ENCODE results near the gene TMEM196.

Gene TMEM196

DNA sequence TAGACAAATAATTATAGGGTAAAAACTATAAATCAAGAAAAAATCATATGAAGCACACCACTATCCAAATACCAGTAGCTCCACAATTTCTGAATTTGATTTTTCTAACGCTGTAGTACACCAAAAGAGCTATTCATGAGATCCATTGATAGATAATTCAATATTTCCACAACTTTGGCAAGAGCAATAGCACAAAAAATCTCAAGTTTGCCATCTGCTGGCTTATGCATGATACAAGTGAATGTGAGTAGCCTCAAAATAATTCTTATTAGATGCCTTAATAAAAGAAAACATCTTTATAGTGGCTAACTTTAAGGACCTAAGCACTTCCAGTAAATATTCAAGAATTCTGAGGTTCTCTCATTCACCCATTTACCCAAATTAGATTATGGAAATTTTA, 2.2 kb upstream of the TMEM196 start:
- Histone ChIP-seq H2AFZ (ENCODE audit: low read depth, low read length) (no peak overlapping the region), H3K27ac (ENCODE audit: low read length) (no peak overlapping the region), H3K4me3 (ENCODE audit: low read depth in 1 of 2, low read length in 2 of 2) (no peak overlapping the region), H3K4me2 (ENCODE audit: insufficient read depth, low read length) (no peak overlapping the region), H3K9ac (ENCODE audit: low read depth, low read length) (no peak overlapping the region), H3K9me3 (ENCODE audit: insufficient read depth, low read length, severe bottlenecking) (no peaks in the 10 kb centered on the region), H3K79me2 (ENCODE audit: insufficient read depth, low read length) (no peaks in the 10 kb centered on the region), H4K20me1 (ENCODE audit: insufficient read depth, low read length) (no peaks in the 10 kb centered on the region), H3K36me3 (ENCODE audit: insufficient read depth, low read length) (no peaks in the 10 kb centered on the region), H3K4me1 (ENCODE audit: insufficient read depth, low read length) (no peaks in the 10 kb centered on the region), H3K27me3 (ENCODE audit: insufficient read depth, low read length, poor library complexity) (no peaks in the 10 kb centered on the region)
- no peak for TF ChIP-seq EZH2 (IDR thresholded peaks at IDR 0.05; ENCODE audit: borderline replicate concordance, low read depth, low read length, severe bottlenecking)
- TF ChIP-seq, protein P1, sequence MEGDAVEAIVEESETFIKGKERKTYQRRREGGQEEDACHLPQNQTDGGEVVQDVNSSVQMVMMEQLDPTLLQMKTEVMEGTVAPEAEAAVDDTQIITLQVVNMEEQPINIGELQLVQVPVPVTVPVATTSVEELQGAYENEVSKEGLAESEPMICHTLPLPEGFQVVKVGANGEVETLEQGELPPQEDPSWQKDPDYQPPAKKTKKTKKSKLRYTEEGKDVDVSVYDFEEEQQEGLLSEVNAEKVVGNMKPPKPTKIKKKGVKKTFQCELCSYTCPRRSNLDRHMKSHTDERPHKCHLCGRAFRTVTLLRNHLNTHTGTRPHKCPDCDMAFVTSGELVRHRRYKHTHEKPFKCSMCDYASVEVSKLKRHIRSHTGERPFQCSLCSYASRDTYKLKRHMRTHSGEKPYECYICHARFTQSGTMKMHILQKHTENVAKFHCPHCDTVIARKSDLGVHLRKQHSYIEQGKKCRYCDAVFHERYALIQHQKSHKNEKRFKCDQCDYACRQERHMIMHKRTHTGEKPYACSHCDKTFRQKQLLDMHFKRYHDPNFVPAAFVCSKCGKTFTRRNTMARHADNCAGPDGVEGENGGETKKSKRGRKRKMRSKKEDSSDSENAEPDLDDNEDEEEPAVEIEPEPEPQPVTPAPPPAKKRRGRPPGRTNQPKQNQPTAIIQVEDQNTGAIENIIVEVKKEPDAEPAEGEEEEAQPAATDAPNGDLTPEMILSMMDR (IDR thresholded peaks at IDR 0.05; ENCODE audit: borderline replicate concordance, extremely low read depth, low read length, poor library complexity, severe bottlenecking), result no peak
- no peak for DNase-seq
- no peak for ATAC-seq (ENCODE audit: insufficient read depth, low read depth)

DNA sequence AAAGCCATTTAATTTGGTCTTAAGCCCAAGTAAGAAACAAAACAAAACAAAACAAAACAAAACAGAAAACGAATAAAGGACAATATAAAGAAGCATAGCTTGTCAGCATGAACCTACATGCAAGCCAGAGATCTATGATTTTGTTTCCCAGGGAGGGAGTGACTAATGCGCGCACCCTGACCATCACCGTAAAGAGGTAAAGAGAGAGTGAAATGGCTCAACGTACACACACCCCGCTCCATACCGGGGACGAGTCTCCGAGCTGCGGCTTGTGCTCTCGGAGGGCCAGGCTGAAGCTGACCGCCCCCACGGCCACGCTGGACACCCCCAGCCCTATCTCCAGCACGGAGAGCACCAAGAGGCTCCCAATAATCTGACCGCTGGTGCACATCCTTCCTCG, 1.1 kb downstream of the TMEM196 start:
- Histone ChIP-seq H4K20me1 (ENCODE audit: insufficient read depth, low read length) (no peaks in the 10 kb centered on the region), H3K36me3 (ENCODE audit: insufficient read depth, low read length) (no peaks in the 10 kb centered on the region), H3K27ac (ENCODE audit: low read length) (no peak overlapping the region), H3K4me2 (ENCODE audit: insufficient read depth, low read length) (no peak overlapping the region), H3K9me3 (ENCODE audit: insufficient read depth, low read length, severe bottlenecking) (no peaks in the 10 kb centered on the region), H2AFZ (ENCODE audit: low read depth, low read length) (no peak overlapping the region), H3K4me3 (ENCODE audit: low read depth in 1 of 2, low read length in 2 of 2) (no peak overlapping the region), H3K27me3 (ENCODE audit: insufficient read depth, low read length, poor library complexity) (no peaks in the 10 kb centered on the region), H3K9ac (ENCODE audit: low read depth, low read length) (no peak overlapping the region), H3K79me2 (ENCODE audit: insufficient read depth, low read length) (no peaks in the 10 kb centered on the region), H3K4me1 (ENCODE audit: insufficient read depth, low read length) (no peaks in the 10 kb centered on the region)
- ATAC-seq (ENCODE audit: insufficient read depth, low read depth) (no peak), DNase-seq (no peak)
- TF ChIP-seq, protein P1 (IDR thresholded peaks at IDR 0.05; ENCODE audit: borderline replicate concordance, extremely low read depth, low read length, poor library complexity, severe bottlenecking), result no peak
- TF ChIP-seq EZH2 (IDR thresholded peaks at IDR 0.05; ENCODE audit: borderline replicate concordance, low read depth, low read length, severe bottlenecking), result no peak

GRCh38 chr7:19762631-19763030, 10.8 kb downstream of the TMEM196 start:
- H3K4me2 ChIP-seq (ENCODE audit: insufficient read depth, low read length), result no peak overlapping the region
- no peak for DNase-seq
- H3K4me3 ChIP-seq (ENCODE audit: low read depth in 1 of 2, low read length in 2 of 2), result no peak overlapping the region
- no peaks in the 10 kb centered on the region for H3K4me1 ChIP-seq (ENCODE audit: insufficient read depth, low read length)
- H3K9ac ChIP-seq (ENCODE audit: low read depth, low read length), result no peak overlapping the region
- H3K9me3 ChIP-seq (ENCODE audit: insufficient read depth, low read length, severe bottlenecking), result no peaks in the 10 kb centered on the region
- no peak overlapping the region for H2AFZ ChIP-seq (ENCODE audit: low read depth, low read length)
- no peaks in the 10 kb centered on the region for H4K20me1 ChIP-seq (ENCODE audit: insufficient read depth, low read length)
- H3K36me3 ChIP-seq (ENCODE audit: insufficient read depth, low read length), result no peaks in the 10 kb centered on the region
- ATAC-seq (ENCODE audit: insufficient read depth, low read depth), result no peak
- H3K27ac ChIP-seq (ENCODE audit: low read length), result no peak overlapping the region
- no peaks in the 10 kb centered on the region for H3K79me2 ChIP-seq (ENCODE audit: insufficient read depth, low read length)
- H3K27me3 ChIP-seq (ENCODE audit: insufficient read depth, low read length, poor library complexity), result no peaks in the 10 kb centered on the region
- no peak for TF ChIP-seq EZH2 (IDR thresholded peaks at IDR 0.05; ENCODE audit: borderline replicate concordance, low read depth, low read length, severe bottlenecking)
- TF ChIP-seq, protein P1 (IDR thresholded peaks at IDR 0.05; ENCODE audit: borderline replicate concordance, extremely low read depth, low read length, poor library complexity, severe bottlenecking), result no peak

Measured in DND-41 (cell line).